A673 (cell line): ENCODE data around the gene SLITRK3.

Experiments used
- CTCF ChIP-seq: fragments of 300-800, 200-600 bp; sonication (generic); conservative IDR thresholded peaks from 2 replicates; pipeline ENCODE4 v1.5.1; 2017; ENCODE audit warnings: low read depth, mild to moderate bottlenecking, antibody characterized with exemption, low read length, moderate library complexity, mixed read lengths
- EZH2 ChIP-seq: fragments of 200-600 bp; sonication (generic); IDR thresholded peaks from 2 replicates; pipeline ENCODE4 v1.6.1; 2017; ENCODE audit warnings: borderline replicate concordance, low read depth, mild to moderate bottlenecking, mixed read lengths, antibody characterized with exemption, low read length; ENCODE audit not compliant: poor library complexity, severe bottlenecking

GRCh38 chr3:165233501-165234195 lies 37.5 kb upstream of the SLITRK3 start:
- TF ChIP-seq CTCF (no peak), EZH2 (no peak)
